Common myeloid progenitor, CD34-positive (primary cell): ENCODE measurements around the gene HBS1L.

Experiments
- CTCF ChIA-PET: fragments of 350-600 bp; sonication (Branson Sonifier 250); formaldehyde crosslinking; loops from one replicate; lab custom pipeline; 2021; ENCODE audit warnings: antibody characterized with exemption; lab: Charles Lee
- POLR2A ChIA-PET: fragments of 350-600 bp; sonication (Branson Sonifier 250); formaldehyde crosslinking; loops from one replicate; lab custom pipeline; 2021; ENCODE audit warnings: antibody characterized with exemption; lab: Charles Lee
- DNase-seq, 3 donors: peaks; one replicate each; pipeline versions ENCODE4 v3.0.0 to v3.0.0-alpha.2; 2013
- H3K27ac ChIP-seq, 2 experiments: 1 replicate in 1 of 2; 2 replicates in 1 of 2; pipeline ENCODE4 v1.7.0; 2013; ENCODE audit warnings: inconsistent platforms in 2 of 2, low read length in 2 of 2, mild to moderate bottlenecking in 2 of 2, low read depth in 1 of 2, moderate library complexity in 1 of 2; ENCODE audit not compliant: severe bottlenecking in 2 of 2, insufficient read depth in 1 of 2, poor library complexity in 1 of 2
- H3K27me3 ChIP-seq, 5 experiments: replicated peaks in 2 of 5; 1 replicate in 3 of 5; 2 replicates in 2 of 5; pipeline versions ENCODE4 v1.6.1 to v1.7.0; 2013; ENCODE audit warnings: low read length in 4 of 5, mild to moderate bottlenecking in 2 of 5, moderate library complexity in 2 of 5, inconsistent platforms in 1 of 5; ENCODE audit not compliant: insufficient read depth in 5 of 5, control insufficient read depth in 4 of 5
- H3K36me3 ChIP-seq, 4 experiments: 1 replicate in 2 of 4; 2 replicates in 2 of 4; pipeline versions ENCODE4 v1.6.1 to v1.7.0; 2013; ENCODE audit warnings: low read length in 3 of 4, control low read depth in 1 of 4, mild to moderate bottlenecking in 1 of 4; ENCODE audit not compliant: control insufficient read depth in 4 of 4, insufficient read depth in 4 of 4
- H3K4me1 ChIP-seq, 4 experiments: 1 replicate in 3 of 4; 2 replicates in 1 of 4; pipeline versions ENCODE4 v1.6.1 to v1.7.1; 2013; ENCODE audit warnings: low read length in 3 of 4, mild to moderate bottlenecking in 3 of 4, control low read depth in 1 of 4, inconsistent platforms in 1 of 4, moderate library complexity in 1 of 4; ENCODE audit not compliant: control insufficient read depth in 4 of 4, insufficient read depth in 4 of 4; ENCODE audit errors: control extremely low read depth in 1 of 4
- H3K4me3 ChIP-seq, 7 experiments: 1 replicate in 4 of 7; 2 replicates in 3 of 7; pipeline versions ENCODE4 v1.5.1 to v1.7.0; 2013; ENCODE audit warnings: mild to moderate bottlenecking in 7 of 7, low read length in 6 of 7, moderate library complexity in 6 of 7, inconsistent platforms in 2 of 7, low read depth in 2 of 7, control low read depth in 1 of 7; ENCODE audit not compliant: insufficient read depth in 4 of 7, control insufficient read depth in 1 of 7; ENCODE audit errors: extremely low read depth in 1 of 7
- H3K9me3 ChIP-seq, 5 experiments: 1 replicate in 4 of 5; 2 replicates in 1 of 5; pipeline versions ENCODE4 v1.6.1 to v1.7.1; 2013; ENCODE audit warnings: low read length in 4 of 5, mild to moderate bottlenecking in 2 of 5, inconsistent platforms in 1 of 5, low read depth in 1 of 5, moderate library complexity in 1 of 5; ENCODE audit not compliant: control insufficient read depth in 4 of 5, insufficient read depth in 2 of 5; ENCODE audit errors: control extremely low read depth in 1 of 5
- WGBS: methylation state at CpG from one replicate; pipeline ENCODE4 v1.1.5; 2013; ENCODE audit not compliant: insufficient coverage; 5-methylcytosine and 5-hydroxymethylcytosine counted together

HBS1L gene

DNA sequence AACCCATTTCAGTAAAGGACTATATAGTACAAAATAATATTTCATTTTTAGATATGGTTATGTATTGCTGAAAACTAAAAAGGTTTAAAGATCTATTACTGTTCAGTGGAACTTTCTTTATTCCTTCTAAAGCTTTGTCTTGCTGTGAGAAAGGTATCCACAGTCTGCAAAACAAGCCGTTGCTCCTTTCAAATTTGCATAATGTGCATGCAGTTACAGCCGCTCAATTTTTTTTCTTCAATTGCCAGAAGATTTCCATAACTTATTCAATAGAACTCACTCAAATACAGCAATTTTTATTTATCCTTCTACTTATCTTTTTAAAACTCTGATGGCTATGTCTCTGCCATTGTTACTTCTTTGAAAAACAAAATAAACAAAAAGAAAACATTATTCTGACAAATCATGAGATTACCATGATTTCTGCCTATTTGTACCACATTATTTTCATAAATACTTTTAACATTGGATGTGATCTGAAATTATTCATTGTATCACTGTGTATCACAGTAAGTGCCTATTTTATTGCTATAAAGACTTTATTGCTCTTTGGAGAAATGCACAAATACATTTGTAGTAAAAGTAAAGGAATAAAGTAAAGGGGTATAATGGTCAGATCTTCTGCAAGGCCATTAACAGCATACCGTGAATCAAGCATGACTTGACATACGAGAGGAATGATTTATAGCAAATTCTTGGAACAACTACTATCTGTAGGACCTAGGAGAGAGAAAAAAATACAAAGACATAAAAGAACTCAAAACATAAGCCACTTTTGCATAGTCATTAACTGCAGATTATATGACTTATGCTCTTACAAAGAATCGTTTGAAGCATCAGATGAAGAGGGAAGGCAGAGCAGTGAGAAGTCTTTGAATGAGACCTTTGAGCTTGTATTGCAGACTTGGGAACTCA is 29.6 kb upstream of the HBS1L start:
- peak in 1 of 3 donors; percentile 51 for DNase-seq
- Histone ChIP-seq H3K4me1 (peaks cover 12 to 31% (median 21%) of the 10 kb centered on the region in 4 experiments), H3K4me3 (no peak overlapping the region), H3K27ac (peak overlapping the region in 1 of 2 experiments; percentile 52), H3K27me3 (no peaks in the 10 kb centered on the region), H3K36me3 (no peaks in the 10 kb centered on the region), H3K9me3 (peaks cover 0 to 12% (median 6%) of the 10 kb centered on the region in 5 experiments)
- CTCF ChIA-PET, result interaction anchor here (2.3 kb wide), 1 partner anchor 60 kb away, joined by 9 read pairs; no protein-coding TSS in a partner anchor
- POLR2A ChIA-PET, result no interaction called here
- WGBS, result 50% methylated on average over 2 of the region's 5 CpGs

DNA sequence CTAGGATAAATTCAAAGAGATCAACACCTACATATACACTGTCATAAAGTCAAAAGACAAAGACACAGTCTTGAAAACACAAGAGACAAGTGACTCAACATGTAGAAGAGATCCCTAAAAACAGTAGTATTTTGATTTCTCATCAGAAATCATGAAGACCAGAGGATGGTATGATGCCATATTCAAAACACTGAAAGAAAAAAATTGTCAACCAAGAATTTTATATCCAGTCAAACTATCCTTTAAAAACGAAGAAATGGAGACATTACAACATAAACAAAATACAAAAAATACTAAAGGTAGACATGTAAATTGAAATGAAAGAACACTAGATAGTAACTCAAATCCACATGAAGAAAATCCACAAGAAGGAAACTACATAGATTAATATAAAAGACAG is 27.3 kb upstream of the HBS1L start:
- H3K36me3 ChIP-seq, result no peaks in the 10 kb centered on the region
- peaks cover 0 to 9% (median under 1%) of the 10 kb centered on the region in 4 experiments for H3K4me1 ChIP-seq
- POLR2A ChIA-PET, result no interaction called here
- no peak overlapping the region for H3K4me3 ChIP-seq
- CTCF ChIA-PET, result interaction anchor here (0.8 kb wide), 1 partner anchor 22 kb away, joined by 3 read pairs; no protein-coding TSS in a partner anchor
- H3K9me3 ChIP-seq, result peaks cover 0 to 12% (median 6%) of the 10 kb centered on the region in 5 experiments
- no peak overlapping the region for H3K27ac ChIP-seq
- WGBS, result no CpG with 5 or more reads among the region's 1 CpG
- H3K27me3 ChIP-seq, result no peaks in the 10 kb centered on the region
- peak in 1 of 3 donors; percentile 17 for DNase-seq

DNA sequence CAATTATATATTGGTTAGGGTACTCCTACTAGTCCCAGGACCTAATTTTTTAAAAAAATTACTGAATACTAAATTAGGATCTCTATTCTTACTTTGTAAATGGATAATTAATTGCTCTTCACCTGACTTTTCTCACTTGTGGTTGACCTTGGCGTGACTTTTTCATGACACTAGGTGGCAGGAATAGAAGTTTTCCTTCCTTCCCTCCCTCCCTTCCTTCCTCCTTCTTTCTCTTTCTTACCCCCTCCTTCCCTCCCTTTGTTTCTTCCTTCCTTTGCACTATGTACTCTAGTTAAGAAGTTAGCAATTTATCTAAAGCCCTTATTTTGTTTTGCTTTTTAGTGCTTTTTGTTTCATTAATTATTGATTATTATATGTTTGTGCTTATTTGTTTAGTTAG is 20.4 kb upstream of the HBS1L start:
- Histone ChIP-seq H3K4me3 (no peak overlapping the region), H3K27me3 (no peaks in the 10 kb centered on the region), H3K36me3 (no peaks in the 10 kb centered on the region), H3K9me3 (peaks cover 0 to 2% (median 0%) of the 10 kb centered on the region in 5 experiments), H3K27ac (peak overlapping the region in 1 of 2 experiments; percentile 71), H3K4me1 (peaks cover 2 to 14% (median 8%) of the 10 kb centered on the region in 4 experiments)
- POLR2A ChIA-PET, result no interaction called here
- DNase-seq, result no peak
- CTCF ChIA-PET, result interaction anchor here (2.5 kb wide), 1 partner anchor 12 kb away, joined by 5 read pairs; no protein-coding TSS in a partner anchor
- no CpG with 5 or more reads among the region's 1 CpG for WGBS

DNA sequence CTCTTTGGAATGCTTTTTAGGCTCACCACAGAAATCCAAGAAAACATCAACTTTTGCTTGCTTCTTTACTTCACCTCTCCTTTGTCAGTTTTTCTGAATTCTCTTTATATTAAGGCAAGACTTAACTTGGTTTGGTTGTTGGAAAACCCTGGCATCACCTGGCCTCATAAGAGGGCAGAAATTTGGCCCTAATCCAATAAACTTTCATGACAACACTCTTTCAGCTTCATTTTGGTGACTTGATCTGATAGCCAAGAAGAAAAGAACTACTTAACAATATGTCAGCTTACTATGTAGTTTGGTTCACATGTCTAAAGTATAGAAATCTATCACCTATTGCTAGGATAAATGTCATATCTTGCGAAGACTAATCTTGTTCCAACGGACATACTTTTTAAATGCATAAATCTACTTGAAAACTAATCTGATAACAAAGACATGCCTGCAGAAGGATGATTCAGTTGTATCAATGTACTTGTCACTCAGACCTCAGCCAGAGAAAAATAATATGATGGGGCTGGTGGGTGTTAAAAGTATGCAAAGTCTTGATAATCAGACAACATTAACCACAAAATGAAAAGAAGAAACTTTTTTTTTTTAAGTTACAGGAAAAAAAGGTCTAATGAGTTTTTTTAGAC is 19.3 kb upstream of the HBS1L start:
- Histone ChIP-seq H3K9me3 (no peaks in the 10 kb centered on the region), H3K4me3 (peak overlapping the region in 1 of 7 experiments; percentile 8), H3K36me3 (no peaks in the 10 kb centered on the region), H3K27me3 (no peaks in the 10 kb centered on the region), H3K4me1 (peaks cover 2 to 14% (median 8%) of the 10 kb centered on the region in 4 experiments), H3K27ac (peak overlapping the region in 1 of 2 experiments; percentile 71)
- peak; percentile 22 to 70 (median 45) for DNase-seq
- CTCF ChIA-PET, result interaction anchor here (2.5 kb wide), 1 partner anchor 13 kb away, joined by 5 read pairs; no protein-coding TSS in a partner anchor
- POLR2A ChIA-PET, result no interaction called here
- WGBS, result no CpG with 5 or more reads among the region's 2 CpGs

DNA sequence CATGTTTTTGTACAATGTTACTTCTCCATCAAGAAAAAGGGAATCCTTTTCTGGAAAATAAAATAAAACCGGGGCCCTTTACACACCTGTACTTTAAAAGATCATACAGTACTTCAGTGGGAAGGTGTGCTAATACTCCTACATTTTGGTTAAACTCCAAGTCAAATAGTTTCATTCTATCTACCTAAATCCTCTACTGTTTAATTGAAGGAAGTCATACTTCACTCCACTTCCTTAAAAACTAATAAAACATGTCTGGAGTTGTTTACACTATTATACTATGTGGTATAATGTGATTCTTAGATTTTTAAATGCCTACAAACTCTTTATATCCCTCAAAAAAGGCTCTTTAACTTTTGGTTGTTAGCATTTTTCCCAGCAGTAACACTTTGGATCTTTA is 18.6 kb upstream of the HBS1L start:
- peak overlapping the region in 1 of 7 experiments; percentile 24 for H3K4me3 ChIP-seq
- DNase-seq, result peak in 1 of 3 donors; percentile 36
- no peaks in the 10 kb centered on the region for H3K36me3 ChIP-seq
- no peaks in the 10 kb centered on the region for H3K9me3 ChIP-seq
- H3K27me3 ChIP-seq, result no peaks in the 10 kb centered on the region
- no peak overlapping the region for H3K27ac ChIP-seq
- CTCF ChIA-PET, result interaction anchor here (2.5 kb wide), 1 partner anchor 14 kb away, joined by 5 read pairs; no protein-coding TSS in a partner anchor
- peaks cover 2 to 14% (median 8%) of the 10 kb centered on the region in 4 experiments for H3K4me1 ChIP-seq
- WGBS, result 57% methylated on average over 1 of the region's 1 CpG
- POLR2A ChIA-PET, result no interaction called here

DNA sequence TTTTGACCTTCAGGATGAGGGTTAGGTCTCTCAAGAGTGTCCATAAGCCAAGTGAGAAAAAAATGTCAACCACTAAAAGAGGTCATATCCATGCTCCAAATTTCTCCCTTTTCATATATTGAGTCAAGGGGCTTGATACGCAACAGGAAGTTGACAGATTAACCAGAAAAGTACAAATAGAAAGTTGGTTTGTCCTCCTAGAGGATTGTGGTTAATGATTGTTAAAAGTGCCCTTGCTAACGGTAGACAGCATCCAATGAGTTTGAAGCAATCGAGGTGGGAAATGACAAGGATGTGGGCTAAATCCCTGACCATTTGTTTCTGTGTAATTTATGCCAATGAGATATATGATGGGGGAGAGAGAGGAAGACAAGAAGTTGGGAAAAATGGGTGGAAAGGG is 18.1 kb upstream of the HBS1L start:
- WGBS, result 47% methylated on average over 2 of the region's 3 CpGs
- ChIA-PET CTCF (interaction anchor here (2.5 kb wide), 1 partner anchor 14 kb away, joined by 5 read pairs; no protein-coding TSS in a partner anchor), POLR2A (no interaction called here)
- Histone ChIP-seq H3K36me3 (no peaks in the 10 kb centered on the region), H3K27ac (no peak overlapping the region), H3K4me1 (peaks cover 2 to 14% (median 8%) of the 10 kb centered on the region in 4 experiments), H3K4me3 (peak overlapping the region in 1 of 7 experiments; percentile 24), H3K27me3 (no peaks in the 10 kb centered on the region), H3K9me3 (no peaks in the 10 kb centered on the region)
- peak in 1 of 3 donors; percentile 15 for DNase-seq
